NCI-H2171 treated with DMSO at 0.1 percent for 48 hours (cell line): ENCODE data around the gene ZNF487.
"Not testable (repeated sequence)": the region's sequence is repeated elsewhere in the genome, so short reads cannot be mapped to it uniquely, and the experiment has no call there.

Experiments
- DNase-seq: peaks from one replicate; lab custom pipeline; 2025; lab: John Stamatoyannopoulos, UW

The ZNF487 gene

GRCh38 chr10:43440463-43441134, 3.7 kb downstream of the ZNF487 start:
- no peak for DNase-seq

- no peak for DNase-seq
Observed at GRCh38 chr10:43444323-43444722, 7.4 kb downstream of the ZNF487 start.

GRCh38 chr10:43444897-43445466, 8.1 kb downstream of the ZNF487 start:
- DNase-seq: no peak

GRCh38 chr10:43446219-43447017, 9.5 kb downstream of the ZNF487 start:
- not testable (repeated sequence) for DNase-seq

GRCh38 chr10:43448742-43449141, 11.8 kb downstream of the ZNF487 start:
- no peak for DNase-seq

- DNase-seq: no peak
Observed at GRCh38 chr10:43452356-43452914, 15.5 kb downstream of the ZNF487 start.

GRCh38 chr10:43453266-43453831, 16.4 kb downstream of the ZNF487 start:
- DNase-seq: no peak

- DNase-seq: not testable (repeated sequence)
Observed at GRCh38 chr10:43454025-43454424, 17.1 kb downstream of the ZNF487 start.

GRCh38 chr10:43456561-43456960, 19.6 kb downstream of the ZNF487 start:
- DNase-seq: not testable (repeated sequence)

GRCh38 chr10:43458227-43458626, 21.3 kb downstream of the ZNF487 start:
- no peak for DNase-seq

- peak; percentile 67 for DNase-seq
Observed at GRCh38 chr10:43461950-43462349, 25.0 kb downstream of the ZNF487 start.

- DNase-seq: not testable (repeated sequence)
Observed at GRCh38 chr10:43465086-43465735, 28.3 kb downstream of the ZNF487 start.

- DNase-seq: not testable (repeated sequence)
Observed at GRCh38 chr10:43465736-43466120, 28.8 kb downstream of the ZNF487 start.

GRCh38 chr10:43471146-43471545, 34.2 kb downstream of the ZNF487 start:
- no peak for DNase-seq

- no peak for DNase-seq
Observed at GRCh38 chr10:43471935-43472720, 35.2 kb downstream of the ZNF487 start.

- no peak for DNase-seq
Observed at GRCh38 chr10:43479275-43479674, 42.4 kb downstream of the ZNF487 start.

- DNase-seq: no peak
Observed at GRCh38 chr10:43482319-43483078, 45.6 kb downstream of the ZNF487 start.

- DNase-seq: no peak
Observed at GRCh38 chr10:43491855-43492254, 54.9 kb downstream of the ZNF487 start.

GRCh38 chr10:43502931-43503330, 66.0 kb downstream of the ZNF487 start:
- no peak for DNase-seq
